Panc1 (cell line): ENCODE measurements around the gene TMEM98. TPM values are rescaled to one million over a fixed set of nuclear protein-coding genes. Genes with fewer than 3 reads are reported as not detected.

ENCODE experiments used
- ATAC-seq: fragments of 200-7000 bp; cut with Tn5 transposase; 2 replicates; pipeline ENCODE4 v1.9.1; 2020; ENCODE audit warnings: mild to moderate bottlenecking, moderate library complexity
- BruUV-seq: library from RNA; stranded (reverse); fragments of 400-500 nt; replicated peaks from 2 replicates; lab custom pipeline; 2021; lab: Mats Ljungman, UMichigan
- CTCF ChIA-PET: fragments of 300-600 bp; sonication (Branson Sonifier 250); formaldehyde crosslinking; loops from one replicate; lab custom pipeline; 2022; ENCODE audit warnings: antibody characterized with exemption; lab: Charles Lee
- POLR2A ChIA-PET: fragments of 300-600 bp; sonication (Branson Sonifier 250); formaldehyde crosslinking; loops from one replicate; lab custom pipeline; 2022; ENCODE audit warnings: antibody characterized with exemption; lab: Charles Lee
- DNase-seq: peaks from one replicate; pipeline ENCODE4 v3.0.0-alpha.2; 2010; ENCODE audit warnings: low read depth, low spot score
- H3K27ac ChIP-seq: 2 replicates; pipeline ENCODE4 v1.5.1; 2011; ENCODE audit warnings: mild to moderate bottlenecking, low read length, inconsistent platforms
- H3K27me3 ChIP-seq: fragments of 200-500 bp; sonication (Bioruptor generic); 2 replicates; pipeline ENCODE4 v1.6.0; 2014; ENCODE audit warnings: low read length, inconsistent platforms; ENCODE audit not compliant: control insufficient read depth, insufficient read depth
- H3K36me3 ChIP-seq: fragments of 200-500 bp; sonication (Bioruptor generic); 2 replicates; pipeline ENCODE4 v1.5.1; 2014; ENCODE audit warnings: inconsistent platforms, mild to moderate bottlenecking, low read length, moderate library complexity; ENCODE audit not compliant: control insufficient read depth, insufficient read depth
- H3K4me1 ChIP-seq: 2 replicates; pipeline ENCODE4 v1.5.1; 2011; ENCODE audit warnings: inconsistent platforms, mild to moderate bottlenecking, low read length, moderate library complexity; ENCODE audit not compliant: control insufficient read depth, insufficient read depth
- H3K4me3 ChIP-seq, 2 experiments: 2 replicates each; pipeline ENCODE4 v1.5.1; 2011 to 2012; ENCODE audit warnings: low read depth in 2 of 2, low read length in 2 of 2, mild to moderate bottlenecking in 2 of 2, inconsistent platforms in 1 of 2, moderate library complexity in 1 of 2
- H3K9me3 ChIP-seq: fragments of 200-500 bp; sonication (Bioruptor generic); 2 replicates; pipeline ENCODE4 v1.5.1; 2014; ENCODE audit warnings: low read depth, mild to moderate bottlenecking, inconsistent platforms, low read length, moderate library complexity; ENCODE audit not compliant: control insufficient read depth, insufficient read depth
- POLR2AphosphoS5 ChIP-seq: IDR thresholded peaks from 2 replicates; pipeline ENCODE4 v1.6.1; 2012; ENCODE audit warnings: mild to moderate bottlenecking, low read depth, low read length, moderate library complexity
- SIN3A ChIP-seq: IDR thresholded peaks from 2 replicates; pipeline ENCODE4 v1.6.1; 2012; ENCODE audit warnings: low read depth, mild to moderate bottlenecking, low read length, moderate library complexity, borderline replicate concordance; ENCODE audit not compliant: insufficient read depth
- TCF7L2 ChIP-seq: IDR thresholded peaks from 2 replicates; pipeline ENCODE4 v1.6.1; 2011; ENCODE audit warnings: mild to moderate bottlenecking, low read depth, low read length, inconsistent platforms
- in situ Hi-C: cut with HindIII; loops from 2 replicates; pipeline ENCODE4 v1.10.0; 2016; ENCODE audit warnings: low sequenced_read_pairs, low pct_unique_long_range_greater_than_20kb
- intact Hi-C: fragments of 100-400 bp; cut with micrococcal nuclease; formaldehyde crosslinking; loops from one replicate; pipeline ENCODE4 v1.10.0; 2022; ENCODE audit not compliant: unreplicated experiment
- total RNA-seq: library from RNA; stranded (reverse); gene quantifications from one replicate; pipeline ENCODE4 v1.2.1, GENCODE V29; 2021; ENCODE audit not compliant: unreplicated experiment
- TF ChIP-seq, protein P1 (sequence below), 2 experiments: IDR thresholded peaks; 2 replicates each; pipeline ENCODE4 v1.6.1; 2011 to 2012; ENCODE audit warnings: low read depth in 2 of 2, control low read depth in 1 of 2, low read length in 1 of 2, mild to moderate bottlenecking in 1 of 2, moderate library complexity in 1 of 2; ENCODE audit not compliant: insufficient read depth in 1 of 2
- TF ChIP-seq, protein P2 (sequence below): fragments of 450-650 bp; IDR thresholded peaks from 2 replicates; pipeline ENCODE4 v1.5.1; 2017; ENCODE audit warnings: mild to moderate bottlenecking

The TMEM98 gene
- total RNA-seq, 1 experiment from 2014 or later, result 2.2 TPM

GRCh38 chr17:32943206-32943605 lies 15.3 kb downstream of the TMEM98 start:
- DNase-seq (no peak), ATAC-seq (no peak)
- no peak overlapping the region for H3K27ac ChIP-seq
- BruUV-seq, result no TSS peak
- intact Hi-C loops, result no loop called here
- peaks cover 5% of the 10 kb centered on the region; the same call in 1 of the 2 replicates for H3K27me3 ChIP-seq
- no peaks in the 10 kb centered on the region for H3K4me1 ChIP-seq
- TF ChIP-seq POLR2AphosphoS5 (no peak), TCF7L2 (no peak), SIN3A (no peak)
- TF ChIP-seq, protein P1, sequence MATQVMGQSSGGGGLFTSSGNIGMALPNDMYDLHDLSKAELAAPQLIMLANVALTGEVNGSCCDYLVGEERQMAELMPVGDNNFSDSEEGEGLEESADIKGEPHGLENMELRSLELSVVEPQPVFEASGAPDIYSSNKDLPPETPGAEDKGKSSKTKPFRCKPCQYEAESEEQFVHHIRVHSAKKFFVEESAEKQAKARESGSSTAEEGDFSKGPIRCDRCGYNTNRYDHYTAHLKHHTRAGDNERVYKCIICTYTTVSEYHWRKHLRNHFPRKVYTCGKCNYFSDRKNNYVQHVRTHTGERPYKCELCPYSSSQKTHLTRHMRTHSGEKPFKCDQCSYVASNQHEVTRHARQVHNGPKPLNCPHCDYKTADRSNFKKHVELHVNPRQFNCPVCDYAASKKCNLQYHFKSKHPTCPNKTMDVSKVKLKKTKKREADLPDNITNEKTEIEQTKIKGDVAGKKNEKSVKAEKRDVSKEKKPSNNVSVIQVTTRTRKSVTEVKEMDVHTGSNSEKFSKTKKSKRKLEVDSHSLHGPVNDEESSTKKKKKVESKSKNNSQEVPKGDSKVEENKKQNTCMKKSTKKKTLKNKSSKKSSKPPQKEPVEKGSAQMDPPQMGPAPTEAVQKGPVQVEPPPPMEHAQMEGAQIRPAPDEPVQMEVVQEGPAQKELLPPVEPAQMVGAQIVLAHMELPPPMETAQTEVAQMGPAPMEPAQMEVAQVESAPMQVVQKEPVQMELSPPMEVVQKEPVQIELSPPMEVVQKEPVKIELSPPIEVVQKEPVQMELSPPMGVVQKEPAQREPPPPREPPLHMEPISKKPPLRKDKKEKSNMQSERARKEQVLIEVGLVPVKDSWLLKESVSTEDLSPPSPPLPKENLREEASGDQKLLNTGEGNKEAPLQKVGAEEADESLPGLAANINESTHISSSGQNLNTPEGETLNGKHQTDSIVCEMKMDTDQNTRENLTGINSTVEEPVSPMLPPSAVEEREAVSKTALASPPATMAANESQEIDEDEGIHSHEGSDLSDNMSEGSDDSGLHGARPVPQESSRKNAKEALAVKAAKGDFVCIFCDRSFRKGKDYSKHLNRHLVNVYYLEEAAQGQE (IDR thresholded peaks at IDR 0.05; ENCODE audit: insufficient read depth in 1 of 2, low read depth in 2 of 2, low read length in 1 of 2), result no peak
- TF ChIP-seq, protein P2, sequence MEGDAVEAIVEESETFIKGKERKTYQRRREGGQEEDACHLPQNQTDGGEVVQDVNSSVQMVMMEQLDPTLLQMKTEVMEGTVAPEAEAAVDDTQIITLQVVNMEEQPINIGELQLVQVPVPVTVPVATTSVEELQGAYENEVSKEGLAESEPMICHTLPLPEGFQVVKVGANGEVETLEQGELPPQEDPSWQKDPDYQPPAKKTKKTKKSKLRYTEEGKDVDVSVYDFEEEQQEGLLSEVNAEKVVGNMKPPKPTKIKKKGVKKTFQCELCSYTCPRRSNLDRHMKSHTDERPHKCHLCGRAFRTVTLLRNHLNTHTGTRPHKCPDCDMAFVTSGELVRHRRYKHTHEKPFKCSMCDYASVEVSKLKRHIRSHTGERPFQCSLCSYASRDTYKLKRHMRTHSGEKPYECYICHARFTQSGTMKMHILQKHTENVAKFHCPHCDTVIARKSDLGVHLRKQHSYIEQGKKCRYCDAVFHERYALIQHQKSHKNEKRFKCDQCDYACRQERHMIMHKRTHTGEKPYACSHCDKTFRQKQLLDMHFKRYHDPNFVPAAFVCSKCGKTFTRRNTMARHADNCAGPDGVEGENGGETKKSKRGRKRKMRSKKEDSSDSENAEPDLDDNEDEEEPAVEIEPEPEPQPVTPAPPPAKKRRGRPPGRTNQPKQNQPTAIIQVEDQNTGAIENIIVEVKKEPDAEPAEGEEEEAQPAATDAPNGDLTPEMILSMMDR, result no peak
- ChIA-PET POLR2A (no interaction called here), CTCF (no interaction called here)
- in situ Hi-C loops, result no loop called here
- no peaks in the 10 kb centered on the region for H3K36me3 ChIP-seq
- H3K9me3 ChIP-seq, result no peaks in the 10 kb centered on the region
- no peak overlapping the region for H3K4me3 ChIP-seq

GRCh38 chr17:32943647-32944191 lies 15.8 kb downstream of the TMEM98 start:
- POLR2A ChIA-PET, result no interaction called here
- CTCF ChIA-PET, result no interaction called here
- intact Hi-C loops (no loop called here), in situ Hi-C loops (no loop called here)
- no peak for DNase-seq
- ATAC-seq, result no peak
- no peak for TF ChIP-seq POLR2AphosphoS5
- TF ChIP-seq SIN3A, result no peak
- TF ChIP-seq, protein P1 (IDR thresholded peaks at IDR 0.05; ENCODE audit: insufficient read depth in 1 of 2, low read depth in 2 of 2, low read length in 1 of 2), result no peak
- no peak for TF ChIP-seq TCF7L2
- TF ChIP-seq, protein P2, result no peak
- Histone ChIP-seq H3K4me1 (no peaks in the 10 kb centered on the region), H3K27me3 (peaks cover 7% of the 10 kb centered on the region), H3K4me3 (no peak overlapping the region), H3K9me3 (no peaks in the 10 kb centered on the region), H3K36me3 (no peaks in the 10 kb centered on the region), H3K27ac (no peak overlapping the region)
- BruUV-seq, result no TSS peak
